HPDE6-E6E7 (cell line): ENCODE measurements around the gene MAST3.

ENCODE experiments used
- DNase-seq: peaks from one replicate; pipeline ENCODE4 v3.0.0; 2011; ENCODE audit warnings: missing footprints; ENCODE audit errors: extremely low spot score

Gene MAST3

DNA sequence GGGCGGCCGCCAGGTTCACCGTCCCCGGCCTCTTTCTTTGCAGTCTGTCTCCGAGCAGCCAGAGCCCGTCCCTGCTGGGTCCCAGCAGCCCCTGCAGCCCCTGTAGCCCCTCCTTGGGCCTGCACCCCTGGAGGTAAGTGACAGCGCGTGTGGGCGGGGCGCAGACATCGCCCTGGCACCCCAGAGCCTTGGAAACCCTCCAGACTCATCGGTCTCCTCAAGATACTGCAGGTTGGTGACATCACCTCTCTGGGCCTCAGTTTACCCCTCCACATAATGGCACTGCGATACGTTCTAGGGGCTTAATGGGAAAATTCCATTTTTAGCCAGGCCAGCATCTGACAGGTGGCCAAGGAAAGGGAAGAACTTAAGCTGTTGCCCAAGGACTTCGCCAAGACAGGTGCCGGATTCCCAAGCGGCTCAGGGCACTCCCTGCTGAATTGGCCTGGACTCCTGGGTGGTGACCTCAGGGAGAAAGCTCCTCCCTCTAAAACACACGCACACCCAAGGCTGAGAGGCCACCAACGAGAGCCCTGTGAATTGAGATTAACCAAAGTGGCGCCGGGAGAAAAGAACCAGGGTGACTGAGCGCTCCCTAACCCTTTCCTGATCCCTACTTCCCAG is 13.1 kb downstream of the MAST3 start:
- DNase-seq = no peak

DNA sequence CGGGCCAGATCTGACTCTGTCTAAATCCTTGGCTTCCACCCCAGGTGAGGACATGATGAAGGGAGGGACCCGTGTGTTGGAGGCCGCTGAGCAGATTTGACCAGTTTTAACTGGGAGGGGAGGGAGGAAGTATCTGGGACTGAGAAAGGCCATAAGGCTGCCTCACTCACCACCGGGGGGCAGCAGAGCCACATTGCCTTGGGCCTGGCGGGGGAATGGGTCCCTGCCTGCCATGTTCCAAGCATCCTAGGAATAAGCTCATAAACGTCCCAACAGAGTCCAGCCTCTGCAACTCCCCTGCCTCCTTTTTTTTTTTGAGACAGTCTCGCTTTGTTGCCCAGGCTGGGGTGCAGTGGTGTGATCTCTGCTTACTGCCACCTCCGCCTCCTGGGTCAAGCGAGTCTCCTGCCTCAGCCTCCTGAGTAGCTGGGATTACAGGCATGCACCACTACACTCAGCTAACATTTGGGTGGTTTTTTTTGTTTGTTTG is 15.5 kb downstream of the MAST3 start:
- DNase-seq = peak; percentile 87

DNA sequence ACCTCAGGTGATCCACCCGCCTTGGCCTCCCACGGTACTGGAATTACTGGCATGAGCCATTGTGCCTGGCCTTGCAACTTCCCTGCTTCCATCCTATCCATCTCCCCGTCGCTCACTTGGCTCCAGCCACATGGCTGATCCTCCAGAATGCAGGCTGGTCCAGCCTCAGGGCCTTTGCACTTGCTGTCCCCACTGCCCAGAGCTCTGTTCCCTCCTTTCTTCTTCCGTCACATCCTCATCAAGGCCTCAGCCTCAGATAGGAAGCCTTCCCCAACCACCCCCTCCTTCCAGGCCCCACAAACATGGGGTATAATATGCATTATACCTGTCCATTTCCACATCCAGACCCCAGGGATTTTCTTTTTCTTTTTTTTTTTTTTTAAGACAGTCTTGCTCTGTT is 16.2 kb downstream of the MAST3 start:
- DNase-seq = no peak

DNA sequence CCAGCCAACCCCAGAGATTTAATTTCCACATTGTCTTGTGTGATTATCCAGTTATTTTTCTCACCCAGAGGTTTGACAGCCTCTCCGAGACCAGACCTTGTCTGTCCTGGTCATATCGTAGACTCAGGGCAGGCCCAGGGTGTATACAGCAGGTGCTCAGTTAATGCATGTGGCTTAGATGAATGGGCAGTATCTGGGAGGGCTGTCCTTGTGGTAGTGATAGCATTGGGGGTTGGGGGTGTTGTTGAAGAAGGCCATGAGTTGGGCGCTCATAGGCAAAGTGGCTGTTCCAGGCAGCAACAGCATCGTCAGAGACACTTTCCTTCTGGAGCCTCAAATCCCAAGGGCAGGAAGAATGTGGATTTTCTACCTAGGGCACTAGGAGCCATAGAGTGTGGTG is 16.9 kb downstream of the MAST3 start:
- DNase-seq = no peak

DNA sequence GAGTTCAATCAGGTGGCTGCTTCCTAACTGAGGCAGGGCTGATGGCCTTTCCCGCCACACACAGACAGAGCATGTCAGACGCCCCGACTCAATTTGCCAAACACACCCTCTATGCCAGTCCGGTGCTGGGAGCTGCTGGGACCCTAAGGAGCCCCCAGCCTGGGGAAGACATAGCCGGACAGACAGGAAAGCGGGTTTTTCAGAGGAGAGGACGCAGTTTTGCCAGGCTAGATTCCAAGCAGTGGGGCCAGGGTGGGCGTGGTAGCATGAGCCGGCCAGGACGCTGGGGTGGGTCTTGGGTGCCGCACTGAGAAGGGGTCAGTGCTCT is 19.8 kb downstream of the MAST3 start:
- no peak for DNase-seq

DNA sequence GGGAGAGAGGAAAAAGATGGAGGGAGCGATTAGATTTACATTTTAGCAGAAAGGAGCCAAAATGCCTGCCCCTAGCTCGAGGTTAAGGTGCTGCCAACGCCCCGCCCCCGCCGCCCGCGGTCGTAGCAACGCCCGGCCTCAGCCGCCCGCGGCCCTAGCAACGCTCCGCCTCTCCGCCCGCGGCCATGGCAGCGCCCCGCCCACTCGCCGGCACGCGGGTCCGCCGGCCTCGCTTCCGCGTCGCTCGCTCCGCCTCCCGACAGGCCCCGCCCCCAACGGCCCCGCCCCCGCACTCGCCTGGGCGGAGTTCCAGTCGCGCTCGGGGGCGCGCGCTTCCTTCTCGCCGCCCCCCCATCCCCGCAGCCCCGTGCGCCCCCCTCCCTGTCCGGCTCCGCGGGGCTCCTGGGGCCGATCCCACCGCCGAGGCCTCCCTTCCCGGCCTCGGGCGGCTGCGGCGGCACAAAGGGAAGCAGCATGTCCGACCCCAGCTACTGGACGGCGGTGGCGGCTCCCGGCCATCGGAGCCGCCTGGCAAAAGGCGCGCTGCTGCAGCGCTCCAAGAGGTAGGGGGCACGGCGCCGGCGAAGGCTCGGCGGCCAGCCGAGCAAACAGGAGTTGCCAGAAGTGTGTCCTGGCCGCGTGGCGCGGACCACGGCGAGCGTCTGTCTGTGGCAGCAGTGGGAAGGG is 20.3 kb downstream of the MAST3 start:
- DNase-seq = peak; percentile 74

DNA sequence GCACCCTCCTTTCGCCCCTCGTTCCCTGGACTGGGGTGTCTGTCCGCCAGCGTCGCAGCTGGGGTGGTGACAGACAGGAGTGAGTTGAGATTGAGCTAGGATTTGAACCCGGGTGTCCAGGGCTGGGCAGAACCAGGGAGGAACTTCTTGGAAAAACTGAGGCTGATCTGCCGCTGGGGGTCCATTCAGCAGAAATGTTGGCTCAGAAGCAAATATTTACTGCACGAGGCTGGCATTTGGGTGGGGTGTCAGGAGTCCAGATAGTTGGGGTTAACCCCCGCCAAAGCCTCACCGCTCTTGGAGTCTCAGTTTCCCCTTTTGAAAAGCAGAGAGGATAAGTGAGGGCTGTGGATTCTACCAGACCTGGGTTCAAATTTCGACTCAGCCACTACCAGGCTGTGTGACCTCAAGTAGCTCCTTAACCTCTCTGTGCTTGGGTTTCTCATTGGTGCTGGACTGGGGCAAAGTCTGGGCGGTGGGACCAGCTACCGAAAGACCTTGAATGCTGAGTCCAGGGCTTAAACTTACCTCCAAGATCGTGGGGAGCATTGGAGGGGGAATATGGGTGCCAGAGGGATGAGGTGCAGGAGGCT is 20.9 kb downstream of the MAST3 start:
- DNase-seq = no peak

DNA sequence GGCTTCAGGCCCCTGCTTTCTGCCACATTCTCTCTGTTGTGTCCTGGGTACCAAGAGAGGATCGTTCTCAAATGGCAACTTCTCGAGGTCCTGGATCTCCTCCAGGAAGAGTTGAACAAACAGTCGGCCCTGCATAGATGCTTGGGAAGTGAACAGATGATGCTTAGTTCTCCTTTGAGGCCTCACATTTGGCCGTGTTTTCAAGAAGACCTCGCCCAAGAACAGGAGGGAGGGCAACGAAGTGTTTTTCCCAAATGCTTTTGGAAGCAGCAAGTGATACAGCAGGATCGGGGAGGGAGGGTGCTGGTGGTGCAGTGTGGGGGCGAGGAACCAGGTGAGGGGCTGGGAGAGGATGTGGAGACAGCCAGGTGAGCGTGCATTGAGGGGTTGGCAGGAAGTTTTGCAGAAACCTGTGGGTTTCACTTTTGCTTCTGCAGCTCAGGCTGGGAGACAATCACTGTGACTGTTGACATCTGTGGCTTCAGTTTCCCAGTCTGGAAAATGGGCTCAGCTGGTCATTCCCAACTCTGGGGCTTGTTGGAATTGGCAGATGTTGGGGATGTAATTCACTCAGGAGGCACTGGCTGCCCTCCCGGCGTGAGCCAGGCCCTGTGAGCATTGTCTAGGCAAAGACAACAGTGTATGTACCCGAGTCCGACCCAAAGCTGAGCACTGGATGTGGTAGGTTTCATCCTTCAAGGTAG is 21.6 kb downstream of the MAST3 start:
- no peak for DNase-seq

DNA sequence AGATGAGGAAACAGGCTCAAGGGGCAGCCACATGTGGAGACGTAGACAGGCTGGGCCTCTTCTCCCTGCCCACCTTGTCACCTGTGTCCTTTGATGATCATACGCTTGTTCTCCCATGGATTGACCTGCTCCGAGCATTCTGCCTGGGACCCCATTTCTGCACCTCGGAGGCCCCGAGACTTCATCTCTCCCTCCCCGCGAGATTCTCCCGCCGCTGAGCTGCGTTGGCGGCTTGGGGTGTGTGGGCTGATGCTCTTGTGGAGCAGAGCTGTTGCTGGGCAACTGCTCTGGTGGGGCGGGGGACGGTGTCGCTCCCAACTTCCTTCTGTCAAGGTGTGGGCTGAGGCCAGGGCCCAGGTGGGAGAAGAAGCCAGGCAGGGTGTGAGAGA is 22.1 kb downstream of the MAST3 start:
- no peak for DNase-seq

DNA sequence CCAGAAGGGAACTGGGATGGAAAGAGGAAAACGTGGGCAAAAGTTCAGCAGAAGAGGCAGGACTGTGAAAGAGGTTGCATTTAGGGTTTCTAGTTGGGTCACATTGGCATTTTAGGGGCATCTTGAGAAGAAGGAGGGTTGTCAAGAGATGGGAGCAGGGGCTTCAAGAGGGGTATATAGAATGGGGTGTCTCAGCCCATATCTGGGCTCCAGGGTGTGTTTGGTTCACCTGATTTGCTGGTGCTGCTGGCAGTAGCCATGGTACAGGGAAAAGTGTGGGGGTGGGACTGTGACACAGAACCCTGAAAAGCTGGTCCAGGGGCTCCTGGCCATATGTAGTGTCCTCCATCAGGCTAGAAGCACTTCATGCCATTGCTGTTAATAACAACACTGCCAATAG is 22.5 kb downstream of the MAST3 start:
- no peak for DNase-seq

DNA sequence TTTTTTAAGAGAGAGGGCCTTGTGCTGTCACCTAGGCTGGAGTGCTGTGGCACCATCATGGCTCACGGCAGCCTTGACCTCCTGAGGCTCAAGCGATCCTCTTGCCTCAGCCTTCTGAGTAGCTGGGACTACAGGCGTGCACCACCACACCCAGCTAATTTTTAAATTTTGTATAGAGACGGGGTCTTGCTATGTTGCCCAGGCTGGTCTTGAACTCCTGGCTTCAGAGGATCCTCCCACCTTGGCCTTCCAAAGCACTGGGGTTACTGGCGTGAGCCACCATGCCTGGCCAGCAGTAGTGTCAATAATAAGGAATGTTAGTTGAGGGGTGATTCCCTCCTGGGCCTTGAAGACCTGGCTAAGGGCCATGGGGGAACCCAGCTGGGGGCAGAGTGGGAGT is 23.6 kb downstream of the MAST3 start:
- no peak for DNase-seq

DNA sequence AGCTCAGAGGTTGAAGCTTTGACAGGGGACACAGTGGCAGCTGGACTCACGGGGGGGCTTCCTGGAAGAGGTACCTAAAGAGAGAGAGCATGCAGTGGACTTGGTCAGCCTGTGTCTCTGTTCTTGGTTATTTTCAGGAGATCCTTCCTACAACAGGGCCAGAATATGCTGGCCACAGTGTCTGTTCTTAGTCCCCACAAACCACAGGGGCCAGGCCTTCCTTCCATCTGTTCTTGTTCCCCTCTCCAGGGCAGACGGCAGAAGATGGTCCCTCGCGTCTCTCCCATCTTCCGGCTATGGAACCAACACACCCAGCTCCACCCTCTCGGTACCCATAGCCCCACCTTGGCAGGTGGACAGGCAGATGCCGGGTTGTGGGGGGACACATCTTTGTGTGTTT is 24.8 kb downstream of the MAST3 start:
- DNase-seq = no peak

DNA sequence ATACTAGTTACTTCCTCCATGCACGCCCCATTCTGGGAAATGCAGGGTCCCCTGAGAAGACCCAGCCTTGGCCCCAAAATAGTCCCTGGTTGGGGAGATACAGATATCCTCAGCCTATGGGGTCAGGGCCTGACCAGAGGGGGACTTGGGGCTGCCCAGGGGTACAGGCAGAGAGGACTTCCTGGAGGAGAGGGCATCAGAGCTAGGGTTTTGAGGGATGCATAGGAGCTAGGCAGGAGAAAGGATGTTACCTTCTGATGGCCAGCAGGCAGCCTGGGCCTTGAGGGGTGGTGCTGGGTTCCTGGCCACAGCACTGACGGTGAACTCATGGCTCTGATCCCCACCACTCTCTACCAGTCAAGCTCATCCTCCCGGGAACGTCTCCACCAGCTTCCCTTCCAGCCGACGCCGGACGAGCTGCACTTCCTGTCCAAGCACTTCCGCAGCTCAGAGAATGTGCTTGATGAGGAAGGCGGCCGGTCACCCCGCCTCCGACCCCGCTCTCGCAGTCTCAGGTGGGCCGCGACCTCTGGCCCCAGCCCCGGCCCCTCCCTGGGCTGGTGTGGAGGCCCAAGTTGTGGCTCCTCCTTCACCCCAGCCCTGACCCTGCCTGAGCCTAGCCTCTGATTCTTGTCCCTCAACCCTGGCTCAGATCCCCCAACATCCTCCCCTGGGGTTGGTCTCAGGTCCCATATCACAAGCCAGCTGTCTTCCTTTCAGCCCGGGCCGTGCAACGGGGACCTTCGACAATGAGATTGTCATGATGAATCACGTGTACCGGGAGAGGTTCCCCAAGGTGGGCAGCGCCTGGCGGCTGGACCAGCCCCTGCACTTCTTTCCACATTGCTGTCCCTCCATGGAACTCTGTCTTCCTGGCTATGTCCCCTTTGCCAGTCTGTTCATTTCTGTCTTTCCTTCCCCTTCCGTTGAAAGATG is 25.6 kb downstream of the MAST3 start:
- DNase-seq = no peak

DNA sequence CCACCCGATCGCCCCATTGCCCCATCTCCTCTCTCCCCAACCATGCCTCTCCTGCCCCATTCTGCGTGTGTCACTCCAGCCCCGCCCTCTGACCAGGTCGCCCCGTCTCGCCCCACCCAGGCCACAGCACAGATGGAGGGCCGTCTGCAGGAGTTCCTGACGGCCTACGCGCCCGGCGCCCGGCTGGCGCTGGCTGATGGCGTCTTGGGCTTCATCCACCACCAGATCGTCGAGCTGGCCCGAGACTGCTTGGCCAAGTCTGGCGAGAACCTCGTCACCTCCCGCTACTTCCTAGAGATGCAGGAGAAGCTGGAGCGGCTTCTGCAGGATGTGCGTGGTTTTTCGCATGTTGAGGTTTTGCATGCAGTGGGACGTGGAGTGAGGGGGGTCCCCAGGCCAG is 26.2 kb downstream of the MAST3 start:
- no peak for DNase-seq

DNA sequence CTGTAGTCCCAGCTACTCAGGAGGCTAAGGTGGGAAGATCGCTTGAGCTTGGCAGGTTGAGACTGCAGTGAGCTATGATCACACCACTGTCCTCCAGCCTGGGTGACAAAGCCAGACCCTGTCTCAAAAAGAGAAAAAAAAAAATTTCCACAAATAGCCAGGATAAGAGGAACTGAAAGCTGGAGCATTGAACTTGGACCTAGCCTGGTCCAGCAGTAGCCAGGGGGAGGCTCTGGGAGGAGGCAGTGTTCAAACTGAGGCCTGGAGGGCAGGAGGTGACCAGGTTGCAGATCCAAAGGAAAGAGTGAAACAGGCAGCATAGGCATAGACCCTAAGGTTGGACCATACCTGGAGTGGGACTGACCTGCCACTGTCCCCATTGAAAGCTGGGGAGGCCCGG is 28.5 kb downstream of the MAST3 start:
- DNase-seq = no peak

DNA sequence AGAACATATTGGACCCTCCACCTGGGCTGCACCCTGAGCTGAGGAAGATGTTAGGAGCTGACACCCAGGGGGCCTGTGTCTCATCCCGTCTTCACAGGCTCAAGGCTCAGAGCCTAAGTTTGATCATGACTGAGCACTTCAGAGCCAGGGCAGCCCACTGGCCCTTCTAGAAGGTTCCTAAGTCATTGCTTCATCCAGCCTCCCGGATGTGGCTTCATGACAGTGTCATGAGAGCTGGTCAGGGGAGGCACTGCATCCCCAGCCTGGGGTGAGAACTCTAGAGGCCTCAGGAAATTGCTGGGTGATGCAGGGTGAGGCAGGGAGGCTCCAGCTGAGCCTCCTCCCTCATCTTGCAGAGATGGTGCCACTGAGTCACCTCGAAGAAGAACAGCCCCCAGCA is 30.5 kb downstream of the MAST3 start:
- DNase-seq = no peak

DNA sequence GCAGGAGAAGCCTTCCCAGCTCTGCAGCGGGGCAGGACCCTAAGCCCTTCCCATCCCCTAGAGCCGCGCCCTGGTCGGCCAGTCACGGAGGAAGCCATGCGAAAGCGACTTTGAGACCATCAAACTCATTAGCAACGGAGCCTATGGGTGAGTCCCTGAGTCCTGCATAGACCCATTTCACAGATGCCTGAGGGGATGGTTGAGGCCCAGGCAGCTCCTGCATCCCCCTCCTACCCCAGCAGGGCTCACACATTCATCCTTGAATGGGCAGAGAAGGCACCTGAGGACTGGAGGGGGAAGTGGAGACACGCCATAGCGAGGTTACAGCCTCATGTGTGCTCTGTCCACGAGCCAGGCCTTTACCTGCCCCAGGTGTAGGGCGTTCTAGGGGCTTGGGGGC is 31.2 kb downstream of the MAST3 start:
- DNase-seq = no peak

DNA sequence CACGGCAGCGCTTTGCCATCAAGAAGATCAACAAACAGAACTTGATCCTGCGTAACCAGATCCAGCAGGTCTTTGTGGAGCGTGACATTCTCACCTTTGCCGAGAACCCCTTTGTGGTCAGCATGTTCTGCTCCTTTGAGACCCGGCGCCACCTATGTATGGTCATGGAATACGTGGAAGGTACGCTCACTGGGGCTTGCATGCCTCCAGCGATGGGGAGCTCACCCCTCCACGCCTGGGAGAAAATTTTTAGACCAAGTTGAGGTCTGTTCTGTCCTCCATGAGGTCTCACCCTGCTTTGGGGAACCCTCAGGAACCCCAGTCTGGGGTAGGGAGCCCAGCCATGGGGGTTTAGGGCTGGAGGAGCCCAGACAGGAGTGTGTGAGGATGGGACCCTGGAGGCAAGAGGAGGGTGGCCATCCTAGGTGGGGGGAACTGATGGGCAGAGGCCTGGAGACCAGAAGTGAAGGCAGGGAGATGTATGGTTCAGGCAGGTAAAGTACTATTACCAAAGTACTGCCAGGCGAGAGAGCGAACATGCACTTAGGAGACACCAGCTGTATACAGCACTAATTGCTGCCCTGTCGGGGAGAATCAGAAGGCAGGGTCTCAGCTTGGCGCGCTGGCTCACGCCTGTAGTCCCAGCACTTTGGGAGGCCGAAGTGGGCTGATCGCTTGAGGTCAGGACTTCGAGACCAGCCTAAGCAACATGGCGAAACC is 33.1 kb downstream of the MAST3 start:
- DNase-seq = no peak

DNA sequence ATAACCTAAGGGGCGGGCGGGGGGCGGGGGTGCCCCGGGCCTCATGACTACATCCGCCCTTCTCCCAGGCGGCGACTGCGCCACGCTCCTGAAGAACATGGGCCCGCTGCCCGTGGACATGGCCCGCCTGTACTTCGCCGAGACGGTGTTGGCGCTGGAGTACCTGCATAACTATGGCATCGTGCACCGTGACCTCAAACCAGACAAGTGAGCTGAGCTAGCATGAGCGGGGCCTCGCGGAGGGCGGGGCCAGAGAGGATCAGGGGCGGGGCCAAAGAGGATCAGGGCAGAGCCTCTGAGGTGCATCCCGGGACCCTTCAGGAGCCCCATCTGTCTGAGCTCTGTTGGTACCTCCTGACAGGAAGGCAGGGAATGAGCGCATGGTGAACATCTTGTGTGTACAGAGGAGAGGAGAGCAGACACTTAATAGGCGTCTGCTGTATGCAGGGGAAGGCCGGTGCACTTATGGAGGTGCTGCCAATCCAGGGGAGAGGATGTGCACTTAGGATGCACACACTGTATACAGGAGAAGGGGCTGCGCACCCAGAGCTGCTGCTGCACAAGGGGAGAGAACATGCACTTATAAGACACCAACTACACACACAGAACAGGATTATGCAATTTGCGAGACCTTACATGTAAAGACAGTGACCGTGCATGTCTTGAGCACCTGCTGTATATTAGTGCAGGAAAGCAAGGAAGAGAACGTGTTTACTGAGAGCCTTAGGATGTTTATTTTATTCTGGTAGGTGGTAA is 34.4 kb downstream of the MAST3 start:
- no peak for DNase-seq
